H1 (cell line): ENCODE results near the gene NABP2. TPM values are rescaled to one million over a fixed set of nuclear protein-coding genes. Genes with fewer than 3 reads are reported as not detected.

Experiments used
- BCL11A ChIP-seq, 2 experiments: IDR thresholded peaks; one replicate each; pipeline ENCODE4 v1.6.1; 2011; ENCODE audit warnings: low read depth in 2 of 2, low read length in 2 of 2, mild to moderate bottlenecking in 2 of 2
- CREB1 ChIP-seq: IDR thresholded peaks from 2 replicates; pipeline ENCODE4 v1.6.1; 2012; ENCODE audit warnings: inconsistent platforms
- E2F6 ChIP-seq: IDR thresholded peaks from 2 replicates; pipeline ENCODE4 v1.6.1; 2012; ENCODE audit warnings: inconsistent platforms
- EGR1 ChIP-seq: IDR thresholded peaks from 2 replicates; pipeline ENCODE4 v1.6.1; 2011; ENCODE audit warnings: low read depth, low read length, borderline replicate concordance
- GABPA ChIP-seq: IDR thresholded peaks from 2 replicates; pipeline ENCODE4 v1.6.1; 2011; ENCODE audit warnings: mild to moderate bottlenecking, low read length, moderate library complexity, borderline replicate concordance; ENCODE audit not compliant: insufficient read depth
- KDM1A ChIP-seq: fragments of 200-600, 300-600 bp; sonication (generic); IDR thresholded peaks from 2 replicates; pipeline ENCODE4 v1.7.1; 2016; ENCODE audit warnings: mild to moderate bottlenecking, low read length, borderline replicate concordance
- MAX ChIP-seq: IDR thresholded peaks from 2 replicates; pipeline ENCODE4 v1.6.1; 2012; ENCODE audit warnings: inconsistent platforms
- PHF8 ChIP-seq: fragments of 200-600 bp; sonication (generic); conservative IDR thresholded peaks from 2 replicates; pipeline ENCODE4 v1.7.1; 2012; ENCODE audit warnings: low read depth, mild to moderate bottlenecking, inconsistent platforms, low read length, moderate library complexity
- POLR2A ChIP-seq, 2 experiments: IDR thresholded peaks; 1 replicate in 1 of 2; 2 replicates in 1 of 2; pipeline ENCODE4 v1.6.1; 2011; ENCODE audit warnings: low read depth in 2 of 2, low read length in 2 of 2, mild to moderate bottlenecking in 2 of 2; ENCODE audit errors: control extremely low read depth in 1 of 2
- POLR2AphosphoS5 ChIP-seq: IDR thresholded peaks from 2 replicates; pipeline ENCODE4 v1.6.1; 2011; ENCODE audit warnings: low read depth, low read length
- RBBP5 ChIP-seq: IDR thresholded peaks from 2 replicates; pipeline ENCODE4 v1.7.1; 2012; ENCODE audit warnings: low read depth, mild to moderate bottlenecking, inconsistent platforms, low read length, moderate library complexity, borderline replicate concordance
- RXRA ChIP-seq: IDR thresholded peaks from 2 replicates; pipeline ENCODE4 v1.6.1; 2011; ENCODE audit warnings: low read depth, mild to moderate bottlenecking, low read length, moderate library complexity; ENCODE audit not compliant: insufficient read depth
- SUZ12 ChIP-seq: fragments of 200-600 bp; sonication (generic); IDR thresholded peaks from 2 replicates; pipeline ENCODE4 v1.6.1; 2012; ENCODE audit warnings: mild to moderate bottlenecking, inconsistent platforms, low read length, moderate library complexity, mixed read lengths
- TAF1 ChIP-seq: IDR thresholded peaks from 2 replicates; pipeline ENCODE4 v1.6.1; 2011; ENCODE audit warnings: mild to moderate bottlenecking, low read depth, low read length
- TCF12 ChIP-seq: IDR thresholded peaks from 2 replicates; pipeline ENCODE4 v1.6.1; 2011; ENCODE audit warnings: low read depth, mild to moderate bottlenecking, low read length
- polyA plus RNA-seq, 7 experiments: library from polyadenylated mRNA; depleted of rRNA in 3 of 7; stranded (reverse) in 5 of 7; unstranded in 2 of 7; fragments of >200 nt in 5 of 7; fragments of 200-250 nt in 2 of 7; gene quantifications; 1 replicate in 5 of 7; 2 replicates in 1 of 7; 4 replicates in 1 of 7; pipeline versions ENCODE4 v1.2.1 to v1.2.3, GENCODE V29; 2011 to 2013; ENCODE audit warnings: missing spikeins in 2 of 7, mixed read lengths in 2 of 7
- total RNA-seq: library from RNA; stranded (reverse); fragmentation: NEBNext Ultra II Directional; extraction: Animal tissue kit (Norgen Biotek cat#: 25700); gene quantifications from 2 replicates; pipeline ENCODE4 v1.2.1, GENCODE V29; 2021

NABP2 gene
- total and polyA plus RNA-seq, 2 of the 8 experiments (the other 6 are each of a cell fraction or from before 2014, with no cell fraction given), result 58.1 to 67.5 TPM

- no peak for TF ChIP-seq RXRA
- no peak for TF ChIP-seq CREB1
- TF ChIP-seq PHF8, result no peak
- TF ChIP-seq E2F6, result no peak
- TF ChIP-seq TCF12, result no peak
- TF ChIP-seq BCL11A (IDR thresholded peaks at IDR 0.05; ENCODE audit: low read depth in 2 of 2, low read length in 2 of 2), result no peak
- no peak for TF ChIP-seq GABPA
- no peak for TF ChIP-seq SUZ12
- no peak for TF ChIP-seq MAX
- TF ChIP-seq TAF1, result peak; percentile 59
- no peak for TF ChIP-seq POLR2AphosphoS5
- TF ChIP-seq EGR1, result no peak
- TF ChIP-seq RBBP5, result no peak
- 0 out of 3 replicates have a peak, but pooled peaks of 1 of the 2 experiments have one; percentile 39 for TF ChIP-seq POLR2A (IDR thresholded peaks at IDR 0.05; ENCODE audit: control extremely low read depth in 1 of 2, low read depth in 2 of 2, low read length in 2 of 2)
- TF ChIP-seq KDM1A, result no peak
These were observed 31.0 kb upstream of the NABP2 start (continued) for GRCh38 chr12:56193025-56193578.
